Heart left ventricle (tissue), 16 donors: ENCODE results near the gene TRIOBP. TPM values are rescaled to one million over a fixed set of nuclear protein-coding genes. Genes with fewer than 3 reads are reported as not detected.

Source experiments
- ATAC-seq, 4 donors: fragments of 200-7000 bp; cut with Tn5 transposase; one replicate each; pipeline ENCODE4 v1.9.1; 2020 to 2022; ENCODE audit warnings: moderate library complexity in 4 of 4, mild to moderate bottlenecking in 3 of 4, moderate number of reproducible peaks in 1 of 4
- DNase-seq, 5 donors: peaks; one replicate each; pipeline ENCODE4 v3.0.0-alpha.2; 2020
- H3K27ac ChIP-seq, 12 donors: fragments of 200-600 bp; sonication (generic) in 4 of 12; one replicate each; pipeline versions ENCODE4 v1.5.0 to v1.8.0; 2016 to 2022; ENCODE audit warnings: mild to moderate bottlenecking in 2 of 12
- H3K27me3 ChIP-seq, 9 donors: fragments of 200-600 bp; sonication (generic) in 2 of 9; one replicate each; pipeline versions ENCODE4 v1.5.1 to v1.8.0; 2016 to 2022; ENCODE audit warnings: mild to moderate bottlenecking in 3 of 9
- H3K36me3 ChIP-seq, 9 donors: fragments of 200-600 bp; sonication (generic) in 2 of 9; one replicate each; pipeline versions ENCODE4 v1.5.0 to v1.8.0; 2018 to 2022; ENCODE audit warnings: mild to moderate bottlenecking in 2 of 9
- H3K4me1 ChIP-seq, 12 donors: fragments of 200-600 bp; sonication (generic) in 4 of 12; one replicate each; pipeline versions ENCODE4 v1.5.0 to v1.8.0; 2016 to 2022; ENCODE audit warnings: mild to moderate bottlenecking in 3 of 12
- H3K4me3 ChIP-seq, 12 donors: fragments of 200-600 bp; sonication (generic) in 4 of 12; one replicate each; pipeline versions ENCODE4 v1.5.0 to v1.8.0; 2017 to 2022; ENCODE audit warnings: mild to moderate bottlenecking in 9 of 12, moderate library complexity in 4 of 12
- H3K9me3 ChIP-seq, 12 donors: fragments of 200-600 bp; sonication (generic) in 4 of 12; one replicate each; pipeline versions ENCODE4 v1.5.0 to v1.8.0; 2016 to 2022; ENCODE audit warnings: mild to moderate bottlenecking in 1 of 12
- POLR2A ChIP-seq, 2 donors: fragments of 450-650 bp; IDR thresholded peaks; one replicate each; pipeline ENCODE4 v1.6.1; 2017; ENCODE audit warnings: antibody characterized with exemption in 2 of 2, mild to moderate bottlenecking in 2 of 2, moderate library complexity in 2 of 2
- WGBS, 4 donors: extraction: QIAGEN DNeasy Blood & Tissue Kit in 2 of 4; methylation state at CpG; one replicate each; pipeline versions ENCODE4 v1.1.5 to v1.1.7; 2013 to 2018; 5-methylcytosine and 5-hydroxymethylcytosine counted together
- intact Hi-C, 10 donors: fragments of 100-400 bp; cut with DNase I; formaldehyde crosslinking; loops; one replicate each; pipeline versions ENCODE4 v1.11.1 to v1.14.2; 2022
- polyA plus RNA-seq, 2 donors: library from polyadenylated mRNA; stranded (reverse); fragments of 200-250 nt; gene quantifications; one replicate each; pipeline ENCODE4 v1.2.3, GENCODE V29; 2013
- total RNA-seq, 9 donors: library from RNA; depleted of rRNA in 2 of 9; stranded (reverse); fragments of >200 nt in 2 of 9; fragmentation: NEBNext Ultra II Directional in 3 of 9; extraction: Animal tissue kit (Norgen Biotek cat#: 25700) in 3 of 9; gene quantifications; one replicate each; pipeline versions ENCODE4 v1.1.0 to v1.2.4, GENCODE V29; 2016 to 2023
- TF ChIP-seq, protein P1 (sequence below), 12 donors: fragments of 200-600 bp; sonication (generic) in 4 of 12; IDR thresholded peaks; one replicate each; pipeline versions ENCODE4 v1.5.0 to v1.8.0; 2018 to 2022; ENCODE audit warnings: antibody characterized with exemption in 12 of 12, mild to moderate bottlenecking in 5 of 12
- donor health status: ischemic (EF 13 %, LVEDD 7.1; RV severe dilation, severe dysfunction).
- donor health status: healthy with polysubstance abuse.
- donor health status: DM: no; HTN: yes; CAD: no.
- donor health status: DM: no; HTN: no; CAD: no.
- donor health status: ischemic (EF 25% LVEDD 6.9; RV normal size, moderate dysfunction).
- donor health status: ischemic (EF 25% LVEDD 5.7; RV mildly dilated, moderate dysfunction).
- donor health status: healthy.
- donor health status: DM: yes; HTN: yes; CAD: no.
- donor health status: ischemic (EF 35%, LVEDD 5.7; RV mildly dilated, moderate dysfunction).
- donor health status: nonischemic (EF 11% LVEDD 7.7; RV severe dilation, severe dysfunction).
- donor health status: DM: yes; HTN: yes; CAD: no.
- donor health status: PGD.
- donor health status: ischemic (EF 29% LVEDD 5.4; RV normal size, mild dysfunction).
- donor health status: nonischemic (EF 23%, LVEDD 6.1; RV moderate dilation, normal function).

TRIOBP gene
- total and polyA plus RNA-seq, 11 donors: 54.9 to 147 (median 94.7) TPM

DNA sequence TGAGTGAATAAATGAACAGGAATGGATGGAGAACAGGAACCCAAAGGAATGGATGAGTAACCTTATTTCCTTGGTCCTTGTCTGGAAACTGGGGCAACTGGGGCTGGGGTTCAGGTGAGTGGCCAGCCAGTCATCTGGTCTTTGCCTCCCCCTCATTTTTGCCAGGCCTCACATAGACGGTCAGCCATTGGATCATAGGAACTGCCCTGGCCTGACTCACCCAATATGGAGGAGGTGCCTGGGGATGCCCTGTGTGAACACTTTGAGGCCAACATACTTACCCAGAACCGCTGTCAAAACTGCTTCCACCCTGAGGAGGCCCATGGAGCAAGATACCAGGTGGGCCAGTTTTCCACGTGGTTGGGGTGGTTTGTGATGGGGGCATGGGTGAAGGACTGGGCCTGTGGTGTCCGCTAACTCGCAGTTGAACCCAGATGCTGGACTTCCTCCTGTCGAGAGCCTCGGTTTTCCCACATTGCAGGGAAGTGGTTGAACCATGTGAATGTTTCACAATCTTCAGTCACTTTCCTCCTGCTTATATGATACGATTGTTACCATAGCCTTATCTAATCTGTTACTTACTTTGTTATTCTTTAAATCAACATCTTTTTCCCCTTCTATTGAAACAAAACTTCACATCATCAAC is 4.4 kb downstream of the TRIOBP start:
- H3K9me3 ChIP-seq: no peaks in the 10 kb centered on the region
- ATAC-seq (no peak), DNase-seq (no peak)
- intact Hi-C loops: no loop called here
- WGBS, 4 donors: 70 to 76% (median 76%) methylated on average over 8 of the region's 8 CpGs
- peak overlapping the region in 1 of 12 donors; percentile 46 for H3K27ac ChIP-seq
- H3K36me3 ChIP-seq: no peaks in the 10 kb centered on the region
- no peak for TF ChIP-seq POLR2A (IDR thresholded peaks at IDR 0.05)
- TF ChIP-seq, protein P1, sequence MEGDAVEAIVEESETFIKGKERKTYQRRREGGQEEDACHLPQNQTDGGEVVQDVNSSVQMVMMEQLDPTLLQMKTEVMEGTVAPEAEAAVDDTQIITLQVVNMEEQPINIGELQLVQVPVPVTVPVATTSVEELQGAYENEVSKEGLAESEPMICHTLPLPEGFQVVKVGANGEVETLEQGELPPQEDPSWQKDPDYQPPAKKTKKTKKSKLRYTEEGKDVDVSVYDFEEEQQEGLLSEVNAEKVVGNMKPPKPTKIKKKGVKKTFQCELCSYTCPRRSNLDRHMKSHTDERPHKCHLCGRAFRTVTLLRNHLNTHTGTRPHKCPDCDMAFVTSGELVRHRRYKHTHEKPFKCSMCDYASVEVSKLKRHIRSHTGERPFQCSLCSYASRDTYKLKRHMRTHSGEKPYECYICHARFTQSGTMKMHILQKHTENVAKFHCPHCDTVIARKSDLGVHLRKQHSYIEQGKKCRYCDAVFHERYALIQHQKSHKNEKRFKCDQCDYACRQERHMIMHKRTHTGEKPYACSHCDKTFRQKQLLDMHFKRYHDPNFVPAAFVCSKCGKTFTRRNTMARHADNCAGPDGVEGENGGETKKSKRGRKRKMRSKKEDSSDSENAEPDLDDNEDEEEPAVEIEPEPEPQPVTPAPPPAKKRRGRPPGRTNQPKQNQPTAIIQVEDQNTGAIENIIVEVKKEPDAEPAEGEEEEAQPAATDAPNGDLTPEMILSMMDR (IDR thresholded peaks at IDR 0.05): no peak
- no peaks in the 10 kb centered on the region for H3K27me3 ChIP-seq
- H3K4me3 ChIP-seq: no peak overlapping the region
- H3K4me1 ChIP-seq: peaks cover 0 to 25% (median 8%) of the 10 kb centered on the region in 12 donors

DNA sequence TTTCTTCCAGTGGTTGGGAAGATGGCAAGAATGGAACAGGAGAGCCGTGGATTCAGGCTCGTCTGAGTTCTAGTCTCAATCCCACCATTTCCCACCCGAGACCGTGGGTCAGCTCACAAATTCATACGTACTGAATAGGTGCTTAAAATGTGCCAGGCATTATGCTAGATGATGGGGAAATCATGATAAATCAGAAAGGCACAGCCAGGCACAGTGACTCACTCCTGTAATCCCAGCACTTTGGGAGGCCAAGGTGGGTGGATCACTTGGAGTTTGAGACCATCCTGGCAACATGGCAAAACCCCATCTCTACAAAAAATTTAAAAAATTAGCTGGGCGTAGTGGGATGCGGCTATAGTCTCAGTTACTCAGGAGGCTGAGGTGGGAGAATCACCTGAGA is 7.1 kb downstream of the TRIOBP start:
- no peak for TF ChIP-seq POLR2A (IDR thresholded peaks at IDR 0.05)
- TF ChIP-seq, protein P1 (IDR thresholded peaks at IDR 0.05): no peak
- Histone ChIP-seq H3K36me3 (no peaks in the 10 kb centered on the region), H3K27me3 (no peaks in the 10 kb centered on the region), H3K27ac (no peak overlapping the region), H3K4me1 (peaks cover 0 to 29% (median 1%) of the 10 kb centered on the region in 12 donors), H3K4me3 (no peak overlapping the region), H3K9me3 (no peaks in the 10 kb centered on the region)
- no peak for ATAC-seq
- 82 to 91% (median 84%) methylated on average over 7 of the region's 7 CpGs for WGBS, 4 donors
- intact Hi-C loops: no loop called here
- no peak for DNase-seq

DNA sequence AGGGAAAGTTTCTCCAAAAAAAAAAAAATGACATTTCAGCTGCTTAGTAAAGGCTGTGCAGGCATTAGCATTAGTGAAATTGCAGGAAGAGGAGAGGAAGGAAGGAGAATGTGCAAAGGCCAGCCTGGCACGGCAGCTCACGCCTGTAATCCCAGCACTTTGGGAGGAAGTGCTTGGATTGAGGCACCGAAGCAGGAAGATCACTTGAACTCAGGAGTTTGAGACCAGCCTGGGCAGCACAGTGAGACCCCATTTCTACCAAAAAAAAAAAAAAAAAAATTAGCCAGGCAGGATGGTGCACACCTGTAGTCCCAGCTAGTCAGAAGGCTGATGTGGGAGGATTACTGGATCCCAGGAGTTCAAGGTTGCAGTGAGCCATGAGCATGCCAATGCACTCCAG is 7.8 kb downstream of the TRIOBP start:
- no peak overlapping the region for H3K27ac ChIP-seq
- no peak for DNase-seq
- no peak for ATAC-seq

DNA sequence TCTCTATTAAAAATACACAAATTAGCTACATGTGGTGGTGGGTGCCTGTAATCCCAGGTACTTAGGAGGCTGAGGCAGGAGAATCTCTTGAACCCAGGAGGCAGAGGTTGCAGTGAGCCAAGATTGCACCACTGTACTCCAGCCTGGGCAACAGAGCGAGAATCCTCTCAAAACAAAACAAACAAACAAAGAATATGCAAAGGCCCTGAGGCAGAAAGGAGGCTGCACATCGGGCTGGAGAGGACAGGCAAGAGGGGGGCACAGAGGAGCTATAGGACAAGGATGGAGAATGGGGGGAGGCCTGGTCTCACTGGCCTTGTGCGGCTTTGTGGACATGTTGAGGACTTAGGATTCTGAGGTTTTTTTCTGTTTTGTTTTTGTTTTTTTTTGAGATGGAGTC is 8.4 kb downstream of the TRIOBP start:
- no peak overlapping the region for H3K4me3 ChIP-seq
- no peaks in the 10 kb centered on the region for H3K27me3 ChIP-seq
- TF ChIP-seq POLR2A (IDR thresholded peaks at IDR 0.05): no peak
- peaks cover 0 to 32% (median 1%) of the 10 kb centered on the region in 12 donors for H3K4me1 ChIP-seq
- H3K9me3 ChIP-seq: no peaks in the 10 kb centered on the region
- WGBS, 4 donors: 95 to 99% (median 98%) methylated on average over 3 of the region's 3 CpGs
- ATAC-seq (no peak), DNase-seq (no peak)
- H3K36me3 ChIP-seq: no peaks in the 10 kb centered on the region
- H3K27ac ChIP-seq: no peak overlapping the region
- intact Hi-C loops: no loop called here

More for the DNA sequence above, 7.8 kb downstream of the TRIOBP start:
- WGBS, 4 donors: 59 to 74% (median 72%) methylated on average over 3 of the region's 3 CpGs
- no peak overlapping the region for H3K4me3 ChIP-seq
- intact Hi-C loops: no loop called here
- no peak for TF ChIP-seq POLR2A (IDR thresholded peaks at IDR 0.05)
- TF ChIP-seq, protein P1 (IDR thresholded peaks at IDR 0.05): no peak
- H3K36me3 ChIP-seq: no peaks in the 10 kb centered on the region
- H3K27me3 ChIP-seq: no peaks in the 10 kb centered on the region
- H3K4me1 ChIP-seq: peaks cover 0 to 32% (median 1%) of the 10 kb centered on the region in 12 donors
- no peaks in the 10 kb centered on the region for H3K9me3 ChIP-seq
